GM12872 (cell line): ENCODE data around the gene NPAS1.
A peak's percentile ranks its signal among the peaks of the same experiment; 100 is the strongest.

ENCODE experiments used
- TF ChIP-seq, protein P1 (sequence below): IDR thresholded peaks from 3 replicates; pipeline ENCODE4 v1.5.1; 2011; ENCODE audit warnings: low read depth, mild to moderate bottlenecking, low read length, moderate library complexity; ENCODE audit not compliant: insufficient read depth

Gene NPAS1

DNA sequence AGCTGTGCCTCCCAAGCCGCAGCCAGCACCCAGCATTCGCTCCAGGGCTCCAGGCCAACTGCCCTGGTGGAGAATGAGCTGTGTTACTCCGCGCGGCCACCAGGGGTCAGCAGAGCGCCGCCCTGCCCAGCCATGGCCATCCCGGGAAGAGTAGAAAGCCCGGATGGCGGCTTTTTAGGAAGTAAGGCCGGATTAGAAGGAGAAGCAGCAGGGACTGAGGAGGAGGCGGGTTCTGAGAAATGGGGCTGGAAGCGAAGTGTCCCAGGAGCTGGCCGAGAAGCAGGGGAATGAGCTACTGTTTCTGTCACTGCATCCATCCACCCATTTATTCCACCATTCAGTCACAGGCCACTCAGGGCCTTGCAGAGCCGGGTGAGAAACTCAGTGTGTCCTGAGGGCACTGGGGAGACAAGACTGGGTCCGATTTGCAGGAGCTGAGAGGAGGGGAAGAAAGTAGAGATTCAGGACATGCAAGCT is 6.6 kb upstream of the NPAS1 start:
- TF ChIP-seq, protein P1, sequence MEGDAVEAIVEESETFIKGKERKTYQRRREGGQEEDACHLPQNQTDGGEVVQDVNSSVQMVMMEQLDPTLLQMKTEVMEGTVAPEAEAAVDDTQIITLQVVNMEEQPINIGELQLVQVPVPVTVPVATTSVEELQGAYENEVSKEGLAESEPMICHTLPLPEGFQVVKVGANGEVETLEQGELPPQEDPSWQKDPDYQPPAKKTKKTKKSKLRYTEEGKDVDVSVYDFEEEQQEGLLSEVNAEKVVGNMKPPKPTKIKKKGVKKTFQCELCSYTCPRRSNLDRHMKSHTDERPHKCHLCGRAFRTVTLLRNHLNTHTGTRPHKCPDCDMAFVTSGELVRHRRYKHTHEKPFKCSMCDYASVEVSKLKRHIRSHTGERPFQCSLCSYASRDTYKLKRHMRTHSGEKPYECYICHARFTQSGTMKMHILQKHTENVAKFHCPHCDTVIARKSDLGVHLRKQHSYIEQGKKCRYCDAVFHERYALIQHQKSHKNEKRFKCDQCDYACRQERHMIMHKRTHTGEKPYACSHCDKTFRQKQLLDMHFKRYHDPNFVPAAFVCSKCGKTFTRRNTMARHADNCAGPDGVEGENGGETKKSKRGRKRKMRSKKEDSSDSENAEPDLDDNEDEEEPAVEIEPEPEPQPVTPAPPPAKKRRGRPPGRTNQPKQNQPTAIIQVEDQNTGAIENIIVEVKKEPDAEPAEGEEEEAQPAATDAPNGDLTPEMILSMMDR = peak; percentile 97

DNA sequence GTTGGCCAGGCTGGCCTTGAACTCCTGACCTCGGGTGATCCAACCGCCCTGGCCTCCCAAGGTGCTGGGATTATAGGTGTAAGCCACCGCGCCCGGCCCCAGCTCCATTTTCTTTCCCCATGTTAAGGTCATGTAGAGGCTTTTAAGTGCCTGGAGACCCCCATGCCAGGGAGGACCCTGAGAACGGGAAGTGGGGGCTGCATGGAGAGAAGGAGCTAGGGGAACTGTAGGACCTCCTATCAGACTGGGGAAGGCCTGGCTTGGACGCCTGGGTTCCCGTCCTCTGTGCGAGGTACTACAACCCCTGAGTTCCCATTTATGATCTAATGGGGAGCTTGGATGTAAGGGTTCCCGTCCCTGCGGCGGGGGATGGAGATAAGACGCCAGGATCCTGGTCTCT is 714 bp upstream of the NPAS1 start:
- TF ChIP-seq, protein P1 = no peak

DNA sequence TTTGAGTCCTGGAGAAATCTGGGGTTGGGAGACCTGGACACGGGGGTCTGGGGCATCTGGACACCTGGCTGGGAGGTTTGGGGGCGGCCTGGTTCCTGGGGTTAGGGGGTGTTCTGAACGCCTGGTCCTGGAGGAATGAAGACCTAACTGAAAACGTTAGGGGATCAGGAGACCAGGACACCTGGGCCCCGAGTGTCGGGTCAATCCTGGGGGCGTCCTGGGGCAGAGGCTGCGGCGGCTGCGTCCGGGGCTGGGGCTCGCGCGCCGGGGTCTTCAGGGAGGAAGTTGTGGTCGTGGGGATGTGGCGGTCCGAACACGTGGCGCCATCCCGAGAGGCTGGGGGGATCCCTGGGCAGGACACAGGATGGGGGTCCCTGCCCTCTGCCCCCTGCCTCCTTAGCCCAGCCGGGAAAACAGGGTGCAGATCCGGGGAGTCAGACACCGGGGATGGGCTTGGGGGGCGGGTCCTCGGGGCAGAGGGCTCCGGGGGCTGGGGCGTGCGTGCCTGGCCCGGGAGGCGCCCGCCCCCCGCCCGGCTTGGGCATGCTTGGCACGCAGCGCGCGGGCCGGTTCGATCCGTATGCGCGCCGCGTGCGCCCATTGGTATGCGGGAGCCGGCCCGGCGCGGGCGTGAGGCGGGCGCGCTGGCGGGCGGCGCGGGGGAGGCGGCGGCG is 632 bp downstream of the NPAS1 start:
- TF ChIP-seq, protein P1 = no peak

DNA sequence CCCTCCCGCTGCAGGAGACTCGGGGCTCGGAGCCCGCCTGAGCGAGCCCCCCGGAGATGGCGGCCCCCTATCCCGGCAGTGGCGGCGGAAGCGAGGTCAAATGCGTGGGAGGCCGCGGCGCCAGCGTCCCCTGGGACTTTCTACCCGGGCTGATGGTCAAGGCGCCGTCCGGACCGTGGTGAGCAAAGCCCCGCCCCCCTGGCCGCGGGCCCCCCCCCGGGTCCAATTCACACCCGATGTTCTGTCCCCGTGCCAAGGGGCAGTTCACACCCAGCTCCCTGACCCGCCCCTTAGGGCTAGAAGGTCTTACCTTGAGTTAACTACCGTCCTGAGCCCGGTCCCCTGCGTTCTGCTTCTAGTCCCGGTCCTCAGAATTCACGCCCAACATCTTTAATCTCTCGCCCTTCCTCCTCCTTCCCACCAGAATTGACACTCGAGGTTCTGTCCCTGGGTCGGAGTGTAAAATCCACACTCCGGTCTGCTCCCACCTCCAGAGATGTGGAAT is 1.4 kb downstream of the NPAS1 start:
- TF ChIP-seq, protein P1 = no peak

DNA sequence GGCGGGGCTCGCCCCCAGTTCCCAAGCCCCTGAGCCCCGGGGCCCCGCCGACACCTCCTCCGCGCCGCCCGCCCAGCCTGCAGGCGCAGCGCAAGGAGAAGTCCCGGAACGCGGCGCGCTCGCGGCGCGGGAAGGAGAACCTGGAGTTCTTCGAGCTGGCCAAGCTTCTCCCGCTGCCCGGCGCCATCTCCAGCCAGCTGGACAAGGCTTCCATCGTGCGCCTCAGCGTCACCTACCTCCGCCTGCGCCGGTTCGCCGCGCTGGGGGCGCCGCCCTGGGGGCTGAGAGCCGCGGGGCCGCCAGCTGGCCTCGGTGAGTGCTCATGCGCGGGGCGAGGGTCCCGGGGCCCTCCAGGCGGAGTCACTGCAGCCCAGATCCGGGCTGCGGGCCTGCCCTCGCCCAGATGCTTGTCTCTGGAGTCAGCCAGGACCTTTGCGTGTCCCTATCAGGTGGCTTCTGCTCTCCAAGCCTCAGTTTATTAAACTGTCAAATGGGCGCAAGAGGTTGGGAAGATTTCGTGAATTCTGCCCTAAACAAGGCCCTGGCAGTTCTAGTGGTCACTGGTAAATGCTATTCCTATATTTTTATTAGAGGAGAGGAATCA is 2.0 kb downstream of the NPAS1 start:
- TF ChIP-seq, protein P1 = no peak

DNA sequence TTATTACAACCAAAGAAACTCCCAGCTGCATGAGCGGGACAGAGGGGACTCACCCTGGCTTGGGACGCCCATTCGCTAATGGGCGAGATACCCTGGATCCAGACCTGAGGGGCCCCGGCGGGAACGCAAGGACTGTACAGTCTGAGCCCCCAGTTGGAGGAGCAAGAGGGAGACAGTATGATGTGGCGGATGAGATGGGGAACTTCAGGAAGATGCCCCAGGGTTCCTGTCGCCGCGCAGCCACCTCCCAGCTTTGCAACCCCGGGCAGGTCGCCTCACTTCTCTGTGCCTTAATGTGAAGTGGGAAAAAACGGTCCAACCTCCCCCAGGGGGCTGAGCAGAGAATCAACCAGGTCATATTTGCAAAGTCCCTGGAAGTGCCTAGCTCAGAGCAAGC is 2.5 kb downstream of the NPAS1 start:
- TF ChIP-seq, protein P1 = no peak

DNA sequence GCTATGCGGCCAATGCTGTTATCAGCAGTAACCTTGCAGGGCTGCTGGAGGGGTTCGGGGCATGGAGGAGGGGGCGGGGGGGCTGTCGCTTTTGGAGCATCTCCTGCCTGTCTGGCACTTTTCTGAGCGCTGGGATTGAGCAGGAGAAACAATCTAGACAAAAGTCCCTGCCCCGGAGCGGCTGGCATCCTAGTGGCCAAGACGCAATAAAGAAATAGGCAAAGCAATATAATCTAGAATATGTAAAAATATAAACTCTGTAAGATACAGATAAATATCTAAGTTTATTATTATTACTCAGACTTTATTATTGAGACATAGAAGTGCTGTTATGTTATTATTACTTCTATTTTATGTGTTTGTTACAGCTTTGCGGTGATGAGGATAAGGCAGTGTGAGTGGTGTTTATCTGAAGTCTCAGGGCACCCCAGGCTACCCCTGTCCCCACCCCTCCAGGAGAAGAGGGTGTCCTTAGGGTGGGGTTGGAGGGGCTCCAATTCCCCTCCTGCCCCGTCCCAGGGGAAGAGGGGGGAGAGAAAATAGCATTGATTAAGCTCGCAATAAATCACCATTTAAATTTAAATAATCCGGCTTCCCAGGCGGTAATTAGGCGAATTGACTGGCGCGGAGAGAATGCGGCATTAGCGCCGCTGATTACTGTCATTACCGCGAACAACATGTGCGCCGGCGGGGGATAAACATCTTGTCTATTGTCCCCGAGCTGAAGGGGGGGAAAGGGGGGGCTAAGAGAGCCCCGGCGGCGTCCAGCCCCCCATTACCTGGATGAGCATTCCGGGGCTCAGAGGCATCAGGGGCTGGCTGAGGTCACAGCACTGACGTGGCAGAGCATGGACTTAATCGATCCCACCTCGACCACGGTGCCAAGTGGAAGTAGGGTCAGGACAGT is 3.2 kb downstream of the NPAS1 start:
- TF ChIP-seq, protein P1 = no peak
